Activated naive CD4-positive, alpha-beta T cell treated with Interleukin-2 at 50 U/mL for 16 hours (primary cell): ENCODE data around the gene MARCHF5.
"Not testable (repeated sequence)": the region's sequence is repeated elsewhere in the genome, so short reads cannot be mapped to it uniquely, and the experiment has no call there.

Experiments
- DNase-seq: peaks from one replicate; pipeline ENCODE4 v3.0.0-alpha.2; 2020

MARCHF5 gene

DNA sequence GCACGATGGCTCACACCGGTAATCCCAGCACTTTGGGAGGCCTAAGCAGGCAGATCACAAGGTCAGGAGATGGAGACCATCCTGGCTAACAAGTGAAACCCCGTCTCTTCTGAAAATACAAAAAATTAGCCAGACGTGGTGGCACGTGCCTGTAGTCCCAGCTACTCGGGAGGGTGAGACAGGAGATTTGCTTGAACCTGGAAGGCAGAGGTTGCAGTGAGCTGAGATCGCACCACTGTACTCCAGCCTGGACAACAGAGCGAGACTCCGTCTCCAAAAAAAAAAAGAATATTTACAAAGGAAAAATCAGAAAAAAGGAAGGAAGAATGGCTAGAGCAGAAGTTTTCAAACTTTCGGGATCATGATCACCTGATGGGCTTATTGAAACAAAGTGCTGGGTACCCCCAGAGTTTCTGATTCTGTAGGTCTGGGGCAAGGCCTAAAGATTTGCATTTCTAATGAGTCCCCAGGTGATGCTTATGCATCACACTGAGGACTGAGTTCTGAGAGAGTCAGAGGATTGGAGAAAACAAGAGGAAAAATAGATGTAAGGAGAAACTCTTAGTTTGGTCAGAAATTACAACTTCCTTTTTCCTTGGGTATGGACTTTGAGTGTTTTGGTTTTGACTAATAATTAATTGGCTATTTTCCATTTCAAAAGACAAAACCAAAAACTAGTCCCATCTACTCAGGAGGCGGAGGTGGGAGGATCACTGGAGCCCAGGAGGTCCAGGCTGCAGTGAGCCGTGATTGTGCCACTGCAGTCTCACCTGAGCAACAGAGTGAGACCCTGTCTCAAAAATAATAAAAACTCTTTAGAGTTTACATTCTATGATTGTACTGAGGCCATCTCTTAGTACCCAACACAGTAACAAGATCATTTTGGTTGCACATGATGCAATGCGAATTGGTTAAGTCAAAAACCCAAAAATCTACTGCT is 14.4 kb downstream of the MARCHF5 start:
- no peak for DNase-seq

- DNase-seq: no peak
Observed at GRCh38 chr10:92309272-92309671, 18.3 kb downstream of the MARCHF5 start.

GRCh38 chr10:92313750-92314149 is 22.8 kb downstream of the MARCHF5 start:
- no peak for DNase-seq

- DNase-seq: no peak
Observed at GRCh38 chr10:92316610-92317009, 25.6 kb downstream of the MARCHF5 start.

- DNase-seq: no peak
Observed at GRCh38 chr10:92323079-92323478, 32.1 kb downstream of the MARCHF5 start.

- DNase-seq: no peak
Observed at GRCh38 chr10:92327445-92328433, 36.8 kb downstream of the MARCHF5 start.

- DNase-seq: no peak
Observed at GRCh38 chr10:92328993-92329392, 38.0 kb downstream of the MARCHF5 start.

- DNase-seq: not testable (repeated sequence)
Observed at GRCh38 chr10:92329927-92330326, 39.0 kb downstream of the MARCHF5 start.

- no peak for DNase-seq
Observed at GRCh38 chr10:92342796-92343195, 51.8 kb downstream of the MARCHF5 start.

GRCh38 chr10:92345575-92345974 is 54.6 kb downstream of the MARCHF5 start:
- not testable (repeated sequence) for DNase-seq

- not testable (repeated sequence) for DNase-seq
Observed at GRCh38 chr10:92347035-92347676, 56.2 kb downstream of the MARCHF5 start.

DNA sequence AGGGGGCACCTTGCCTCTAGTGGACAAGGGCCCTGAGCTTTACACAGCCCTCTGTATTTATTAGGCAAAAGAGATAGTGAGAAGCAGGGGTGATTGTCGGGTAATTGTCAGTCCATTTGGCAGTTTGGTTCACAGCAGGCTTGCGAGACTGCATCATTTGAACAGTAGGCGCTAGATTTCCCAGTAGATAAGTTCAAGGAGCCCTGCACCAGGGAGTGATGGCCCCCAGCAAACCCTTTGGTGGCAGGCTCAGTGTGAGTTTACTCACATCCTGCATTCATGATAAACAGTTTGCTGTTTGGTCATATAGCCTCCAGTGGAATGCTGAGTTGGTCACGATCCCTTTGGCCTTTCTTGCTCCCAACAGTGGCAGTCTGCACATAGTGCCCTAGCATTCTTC is 59.4 kb downstream of the MARCHF5 start:
- DNase-seq: no peak

GRCh38 chr10:92354587-92354986 is 63.6 kb downstream of the MARCHF5 start:
- DNase-seq: no peak

DNA sequence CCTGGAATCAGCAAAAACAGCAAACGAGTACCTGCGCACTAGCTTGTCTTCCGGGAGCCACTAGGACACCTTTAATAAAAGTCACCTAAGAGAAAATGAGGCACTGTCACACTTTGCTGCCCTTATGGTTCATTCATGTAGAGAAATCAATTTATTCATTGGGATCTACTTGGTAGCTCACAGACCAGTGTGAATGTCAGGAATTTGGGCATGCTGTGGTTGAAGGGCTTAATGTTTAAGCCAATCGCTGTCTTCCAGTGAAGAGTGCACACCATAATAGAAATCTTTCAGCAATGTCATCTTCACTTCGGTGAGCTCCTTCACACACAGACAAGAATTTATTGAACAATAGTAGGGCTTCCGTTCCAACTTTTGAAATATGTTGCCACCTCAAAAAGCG is 65.1 kb downstream of the MARCHF5 start:
- no peak for DNase-seq

DNA sequence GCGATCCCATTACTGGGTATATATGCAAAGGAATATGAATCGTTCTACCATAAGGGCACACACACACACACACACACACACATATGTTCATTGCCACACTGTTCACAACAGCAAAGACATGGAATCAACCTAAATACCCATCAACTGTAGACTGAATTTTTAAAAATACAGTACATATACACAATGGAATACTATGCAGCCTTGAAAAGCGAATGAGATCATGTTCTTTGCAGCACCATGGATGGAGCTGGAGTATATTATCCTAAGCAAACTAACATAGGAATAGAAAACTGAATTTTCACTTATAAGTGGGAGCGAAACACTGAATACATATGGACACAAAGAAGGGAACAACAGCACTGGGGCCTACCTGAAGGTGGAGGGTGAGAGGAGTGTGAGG is 72.5 kb downstream of the MARCHF5 start:
- no peak for DNase-seq

DNA sequence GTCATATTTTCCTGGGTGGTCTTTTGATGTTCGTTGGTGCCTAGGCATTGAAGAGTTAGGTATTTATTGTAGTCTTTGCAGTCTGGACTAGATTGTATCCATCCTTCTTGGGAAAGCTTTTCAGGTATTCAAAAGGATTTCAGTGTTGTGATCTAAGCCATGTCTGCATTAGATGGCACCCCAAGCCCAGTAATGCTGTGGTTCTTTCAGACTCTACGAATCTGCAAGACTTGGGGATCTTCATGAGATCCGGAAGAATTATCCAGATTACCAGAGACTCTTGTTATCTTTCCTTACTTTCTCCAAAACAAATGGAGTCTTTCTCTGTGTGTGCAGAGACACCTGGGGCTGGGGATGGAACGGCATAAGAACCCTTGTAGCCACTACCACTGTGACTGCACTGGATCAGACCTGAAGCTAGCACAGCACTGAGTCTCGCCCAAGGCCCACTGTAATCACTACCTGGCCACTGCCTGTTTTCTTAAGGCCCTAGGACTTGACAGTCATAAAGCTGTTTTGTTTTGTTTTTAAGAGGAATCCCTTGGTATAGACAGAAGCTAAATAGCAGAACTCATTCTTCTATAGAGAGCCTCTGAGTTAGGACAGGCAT is 75.5 kb downstream of the MARCHF5 start:
- DNase-seq: no peak

DNA sequence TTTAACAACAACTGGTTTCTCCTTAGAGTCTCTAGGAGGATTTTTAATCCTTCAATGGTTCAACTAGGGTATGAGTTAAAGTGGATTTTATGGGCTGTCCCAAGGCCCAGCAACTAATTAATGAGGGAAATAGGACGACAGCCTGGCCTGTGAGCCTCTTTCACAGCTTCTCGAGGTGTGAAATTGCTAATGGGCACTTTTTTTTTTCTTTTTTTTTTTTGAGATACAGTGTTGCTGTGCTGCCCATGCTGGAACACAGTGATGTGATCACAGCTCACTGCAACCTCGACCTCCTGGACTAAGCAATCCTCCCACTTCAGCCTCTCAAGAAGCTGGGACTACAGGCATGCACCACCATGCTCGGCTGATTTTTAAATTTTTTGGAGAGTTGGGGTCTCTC is 87.0 kb downstream of the MARCHF5 start:
- no peak for DNase-seq

GRCh38 chr10:92381543-92381954 is 90.6 kb downstream of the MARCHF5 start:
- no peak for DNase-seq

- DNase-seq: no peak
Observed at GRCh38 chr10:92382631-92383030, 91.7 kb downstream of the MARCHF5 start.

DNA sequence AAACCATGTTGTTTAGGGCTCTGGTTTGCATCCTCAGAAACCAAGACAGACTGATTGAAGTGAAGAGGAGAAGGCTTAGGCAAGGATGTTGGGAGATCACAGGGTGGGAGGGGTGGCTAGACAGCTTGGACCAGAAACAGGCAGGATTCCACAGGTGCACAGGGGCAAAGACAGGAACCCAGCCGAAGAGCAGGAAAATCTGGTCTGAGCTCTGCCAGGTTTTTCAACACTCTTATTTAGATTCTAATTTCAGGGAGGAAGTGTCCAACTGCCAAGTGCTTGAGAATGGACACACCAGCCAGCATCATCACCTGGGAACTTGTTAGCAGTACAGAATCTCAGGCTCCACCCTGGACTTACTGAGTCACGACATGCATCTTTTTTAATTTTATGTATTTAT is 93.8 kb downstream of the MARCHF5 start:
- no peak for DNase-seq

DNA sequence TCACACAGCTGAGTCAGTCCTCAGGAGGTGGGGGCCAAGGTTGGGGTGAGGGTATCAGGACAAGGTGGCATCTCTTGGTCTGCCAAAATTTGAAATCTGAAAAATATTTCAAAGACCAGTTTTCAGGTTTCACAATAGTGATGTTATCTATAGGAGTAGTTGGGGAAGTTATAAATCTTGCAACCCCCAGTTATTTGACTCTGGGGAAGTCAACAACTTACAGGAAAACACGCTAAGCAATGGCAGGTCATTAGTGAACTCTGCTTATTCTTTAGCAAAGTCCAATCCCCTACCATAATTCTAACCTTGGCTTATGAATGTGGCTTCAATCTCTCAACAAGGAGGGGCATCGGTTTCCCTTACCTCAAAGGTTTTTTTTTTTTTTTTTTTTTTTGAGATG is 94.9 kb downstream of the MARCHF5 start:
- no peak for DNase-seq

- no peak for DNase-seq
Observed at GRCh38 chr10:92387289-92387940, 96.4 kb downstream of the MARCHF5 start.
